H1 (cell line): ENCODE measurements around the gene FRG2C. TPM values are rescaled to one million over a fixed set of nuclear protein-coding genes. Genes with fewer than 3 reads are reported as not detected.
"Not testable (repeated sequence)": the region's sequence is repeated elsewhere in the genome, so short reads cannot be mapped to it uniquely, and the experiment has no call there.

ENCODE experiments used
- CTCF ChIA-PET: fragments of 300-600 bp; sonication (Branson Sonifier 250); formaldehyde crosslinking; loops from one replicate; lab custom pipeline; 2021; ENCODE audit not compliant: partially characterized antibody; lab: Charles Lee
- POLR2A ChIA-PET: fragments of 300-600 bp; sonication (Branson Sonifier 250); formaldehyde crosslinking; loops from one replicate; lab custom pipeline; 2021; ENCODE audit warnings: inconsistent platforms; ENCODE audit not compliant: partially characterized antibody; lab: Charles Lee
- DNase-seq, 2 experiments: peaks; one replicate each; pipeline versions ENCODE4 v3.0.0 to v3.0.0-alpha.2; 2010 to 2022; ENCODE audit warnings: low spot score in 2 of 2, low read depth in 1 of 2, mixed read lengths in 1 of 2
- FAIRE-seq: peaks from 2 replicates; lab custom pipeline; 2011; peaks lifted over from hg19 to GRCh38; lab: Jason Lieb, UNC
- H2AFZ ChIP-seq: 2 replicates; pipeline ENCODE4 v1.8.1; 2012; ENCODE audit warnings: low read length, inconsistent platforms
- H2AK5ac ChIP-seq: 2 replicates; pipeline ENCODE4 v1.6.1; 2013; ENCODE audit warnings: low read depth, low read length
- H2BK120ac ChIP-seq: replicated peaks from 2 replicates; pipeline ENCODE3; 2013; ENCODE audit warnings: low read depth, low read length, inconsistent platforms
- H2BK12ac ChIP-seq: 2 replicates; pipeline ENCODE4 v1.6.1; 2013; ENCODE audit warnings: low read depth, low read length
- H2BK15ac ChIP-seq: 2 replicates; pipeline ENCODE4 v1.6.1; 2013; ENCODE audit warnings: low read length
- H2BK20ac ChIP-seq: 2 replicates; pipeline ENCODE4 v1.6.1; 2013; ENCODE audit warnings: low read length
- H2BK5ac ChIP-seq: 2 replicates; pipeline ENCODE4 v1.6.1; 2013; ENCODE audit warnings: low read depth, low read length
- H3K14ac ChIP-seq: 2 replicates; pipeline ENCODE4 v1.6.1; 2013; ENCODE audit warnings: inconsistent platforms; ENCODE audit not compliant: insufficient read length
- H3K18ac ChIP-seq: 2 replicates; pipeline ENCODE4 v1.6.1; 2013; ENCODE audit warnings: low read length; ENCODE audit errors: extremely low read depth
- H3K23ac ChIP-seq: 2 replicates; pipeline ENCODE4 v1.6.1; 2013; ENCODE audit warnings: inconsistent platforms; ENCODE audit not compliant: insufficient read length
- H3K23me2 ChIP-seq: 2 replicates; pipeline ENCODE4 v1.6.1; 2013; ENCODE audit warnings: low read depth, low read length
- H3K27ac ChIP-seq: 2 replicates; pipeline ENCODE4 v1.6.1; 2011; ENCODE audit warnings: low read depth, low read length, inconsistent platforms
- H3K27me3 ChIP-seq, 4 experiments: replicated peaks in 1 of 4; 1 replicate in 1 of 4; 2 replicates in 3 of 4; pipeline versions ENCODE4 v1.6.1 to v1.8.1; 2011 to 2013; ENCODE audit warnings: low read length in 3 of 4, mild to moderate bottlenecking in 3 of 4, inconsistent platforms in 2 of 4, mixed read lengths in 2 of 4, moderate library complexity in 1 of 4; ENCODE audit not compliant: control insufficient read depth in 3 of 4, insufficient read depth in 3 of 4; ENCODE audit errors: extremely low read depth in 1 of 4
- H3K36me3 ChIP-seq, 4 experiments: 2 replicates each; pipeline versions ENCODE4 v1.6.1 to v1.8.1; 2011 to 2013; ENCODE audit warnings: mild to moderate bottlenecking in 4 of 4, low read length in 3 of 4, moderate library complexity in 2 of 4, control low read depth in 1 of 4, inconsistent platforms in 1 of 4; ENCODE audit not compliant: insufficient read depth in 4 of 4, control insufficient read depth in 2 of 4
- H3K4ac ChIP-seq: replicated peaks from 2 replicates; pipeline ENCODE3; 2013; ENCODE audit warnings: low read length, low read depth, mixed read lengths, inconsistent platforms; ENCODE audit not compliant: insufficient read length
- H3K4me1 ChIP-seq, 4 experiments: replicated peaks in 1 of 4; 1 replicate in 1 of 4; 2 replicates in 3 of 4; pipeline versions ENCODE4 v1.6.1 to v1.8.1; 2011 to 2013; ENCODE audit warnings: low read length in 3 of 4, inconsistent platforms in 2 of 4, mixed read lengths in 1 of 4; ENCODE audit not compliant: insufficient read depth in 4 of 4, control insufficient read depth in 3 of 4
- H3K4me2 ChIP-seq, 2 experiments: 2 replicates each; pipeline versions ENCODE4 v1.6.1 to v1.8.1; 2011 to 2013; ENCODE audit warnings: low read depth in 2 of 2, low read length in 2 of 2, control low read depth in 1 of 2, inconsistent platforms in 1 of 2, mild to moderate bottlenecking in 1 of 2; ENCODE audit not compliant: insufficient read depth in 1 of 2
- H3K4me3 ChIP-seq, 4 experiments: fragments of 200-600, 300-600 bp in 1 of 4; sonication (generic), shearing (Covaris generic), sonication (Bioruptor Twin) in 1 of 4; 2 replicates each; pipeline versions ENCODE4 v1.5.1 to v1.8.1; 2011 to 2016; ENCODE audit warnings: low read length in 4 of 4, low read depth in 3 of 4, control low read depth in 2 of 4, inconsistent platforms in 2 of 4, mild to moderate bottlenecking in 2 of 4, mixed read lengths in 1 of 4, moderate library complexity in 1 of 4; ENCODE audit not compliant: insufficient read depth in 2 of 4; ENCODE audit errors: extremely low read depth in 1 of 4
- H3K56ac ChIP-seq: replicated peaks from 2 replicates; pipeline ENCODE3; 2013; ENCODE audit warnings: low read depth, mild to moderate bottlenecking, mixed read lengths, low read length, inconsistent platforms; ENCODE audit not compliant: insufficient read length
- H3K79me1 ChIP-seq: 2 replicates; pipeline ENCODE4 v1.6.1; 2013; ENCODE audit warnings: low read depth, low read length, control low read depth
- H3K79me2 ChIP-seq, 2 experiments: 2 replicates each; pipeline versions ENCODE4 v1.6.1 to v1.8.1; 2012 to 2013; ENCODE audit warnings: low read length in 2 of 2, mild to moderate bottlenecking in 2 of 2, inconsistent platforms in 1 of 2; ENCODE audit not compliant: insufficient read depth in 2 of 2, control insufficient read depth in 1 of 2
- H3K9ac ChIP-seq, 4 experiments: replicated peaks in 1 of 4; 1 replicate in 1 of 4; 2 replicates in 3 of 4; pipeline versions ENCODE4 v1.6.1 to v1.8.1; 2011 to 2013; ENCODE audit warnings: low read depth in 3 of 4, low read length in 3 of 4, control low read depth in 2 of 4, mild to moderate bottlenecking in 2 of 4, moderate library complexity in 2 of 4, inconsistent platforms in 1 of 4; ENCODE audit errors: extremely low read depth in 1 of 4
- H3K9me3 ChIP-seq, 2 experiments: 2 replicates each; pipeline versions ENCODE4 v1.6.1 to v1.8.1; 2012 to 2013; ENCODE audit warnings: mild to moderate bottlenecking in 2 of 2, moderate library complexity in 2 of 2, control low read depth in 1 of 2, inconsistent platforms in 1 of 2, low read depth in 1 of 2, low read length in 1 of 2, mixed read lengths in 1 of 2; ENCODE audit not compliant: insufficient read depth in 2 of 2
- H4K20me1 ChIP-seq, 2 experiments: replicated peaks in 1 of 2; 2 replicates each; pipeline versions ENCODE3 to v1.8.1; 2011 to 2013; ENCODE audit warnings: inconsistent platforms in 2 of 2, low read length in 2 of 2, mild to moderate bottlenecking in 1 of 2; ENCODE audit not compliant: insufficient read depth in 2 of 2, control insufficient read depth in 1 of 2
- H4K5ac ChIP-seq: 2 replicates; pipeline ENCODE4 v1.6.1; 2013; ENCODE audit warnings: low read length, low read depth, mixed read lengths, inconsistent platforms; ENCODE audit not compliant: insufficient read length
- H4K8ac ChIP-seq: 2 replicates; pipeline ENCODE4 v1.8.0; 2013; ENCODE audit warnings: mild to moderate bottlenecking, moderate library complexity, low read length, inconsistent platforms; ENCODE audit not compliant: insufficient read depth; ENCODE audit errors: extremely low read depth
- H4K91ac ChIP-seq: replicated peaks from 2 replicates; pipeline ENCODE3; 2013; ENCODE audit warnings: low read length, mixed read lengths, inconsistent platforms; ENCODE audit not compliant: insufficient read length
- CTBP2 ChIP-seq: IDR thresholded peaks from 2 replicates; pipeline ENCODE4 v1.7.0; 2011; ENCODE audit warnings: borderline replicate concordance, mild to moderate bottlenecking, moderate library complexity, mixed read lengths, low read length; ENCODE audit not compliant: insufficient read depth, insufficient read length
- EZH2 ChIP-seq: fragments of 200-600 bp; sonication (generic); IDR thresholded peaks from 2 replicates; pipeline ENCODE4 v1.7.1; 2012; ENCODE audit warnings: low read depth, mild to moderate bottlenecking, moderate library complexity, low read length, inconsistent platforms; ENCODE audit not compliant: severe bottlenecking
- RNF2 ChIP-seq: fragments of 200-900, 300-1000 bp; sonication (generic); IDR thresholded peaks from 2 replicates; pipeline ENCODE4 v1.7.1; 2016; ENCODE audit warnings: borderline replicate concordance, low read depth, mild to moderate bottlenecking, antibody characterized with exemption, low read length; ENCODE audit not compliant: poor library complexity, severe bottlenecking; ENCODE audit errors: missing control alignments
- SUZ12 ChIP-seq: fragments of 200-600 bp; sonication (generic); IDR thresholded peaks from 2 replicates; pipeline ENCODE4 v1.6.1; 2012; ENCODE audit warnings: mild to moderate bottlenecking, inconsistent platforms, low read length, moderate library complexity, mixed read lengths
- WGBS, 2 experiments: shearing (Covaris generic) in 1 of 2; methylation state at CpG; one replicate each; pipeline versions ENCODE4 v1.1.6 to v1.1.7; 2013 to 2015; ENCODE audit warnings: low lambda C conversion rate in 2 of 2, mixed read lengths in 2 of 2, inconsistent platforms in 1 of 2, low coverage in 1 of 2, missing lambda C conversion rate in 1 of 2; ENCODE audit not compliant: insufficient replicate concordance in 2 of 2, insufficient coverage in 1 of 2, insufficient read length in 1 of 2; ENCODE audit errors: extremely low coverage in 1 of 2, missing lambda C conversion rate in 1 of 2; 5-methylcytosine and 5-hydroxymethylcytosine counted together
- polyA plus RNA-seq, 7 experiments: library from polyadenylated mRNA; depleted of rRNA in 3 of 7; stranded (reverse) in 5 of 7; unstranded in 2 of 7; fragments of >200 nt in 5 of 7; fragments of 200-250 nt in 2 of 7; gene quantifications; 1 replicate in 5 of 7; 2 replicates in 1 of 7; 4 replicates in 1 of 7; pipeline versions ENCODE4 v1.2.1 to v1.2.3, GENCODE V29; 2011 to 2013; ENCODE audit warnings: missing spikeins in 2 of 7, mixed read lengths in 2 of 7
- total RNA-seq: library from RNA; stranded (reverse); fragmentation: NEBNext Ultra II Directional; extraction: Animal tissue kit (Norgen Biotek cat#: 25700); gene quantifications from 2 replicates; pipeline ENCODE4 v1.2.1, GENCODE V29; 2021

FRG2C gene
- total and polyA plus RNA-seq, 2 of the 8 experiments (the other 6 are each of a cell fraction or from before 2014, with no cell fraction given) = not detected

DNA sequence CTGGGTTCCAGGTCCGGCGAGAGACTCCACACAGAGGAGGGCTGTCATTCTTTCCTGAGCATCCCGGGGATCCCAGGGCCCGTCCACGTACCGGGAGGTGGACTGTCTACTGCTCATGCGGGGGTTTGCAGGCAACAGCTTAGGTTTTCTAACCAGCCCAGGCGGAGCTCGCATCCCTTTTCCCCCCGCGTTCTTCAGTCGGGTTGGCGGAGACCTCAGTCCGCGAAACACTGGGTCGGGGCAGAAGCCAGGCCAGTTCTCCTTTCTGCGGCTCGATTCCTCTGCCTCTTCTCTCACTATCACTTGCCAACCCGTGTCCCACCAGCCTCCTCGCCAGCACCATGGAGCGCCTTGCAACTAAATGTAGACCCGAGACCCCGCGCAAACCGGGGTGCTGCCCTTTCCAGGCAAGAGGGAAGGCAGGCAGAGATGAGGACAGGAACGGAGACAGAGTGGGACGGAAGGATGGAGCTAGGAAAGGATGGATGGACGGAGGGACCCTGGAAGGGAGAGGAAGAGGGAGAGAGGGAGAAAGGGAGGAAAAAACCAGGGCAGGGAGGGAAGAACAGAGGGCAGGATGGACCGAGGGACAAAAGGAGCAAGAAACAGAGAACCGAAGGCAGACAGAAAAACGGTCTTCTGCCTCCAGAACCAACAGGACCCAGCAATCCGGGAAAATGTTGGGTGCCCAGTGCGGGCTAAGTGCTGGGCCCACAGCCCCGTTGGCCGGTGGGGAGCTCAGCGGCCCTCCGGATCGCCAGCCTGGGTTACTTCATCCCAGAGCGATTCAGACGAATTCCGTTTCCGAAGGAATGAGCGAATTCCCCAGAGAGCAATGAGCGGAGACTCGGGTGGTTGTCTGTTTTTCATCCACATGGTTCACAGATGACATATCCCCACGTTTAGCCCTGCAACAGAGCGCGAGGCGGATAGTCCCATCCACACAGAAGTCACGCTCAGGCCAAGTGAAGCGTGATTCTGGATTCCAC lies 6.5 kb downstream of the FRG2C start:
- DNase-seq = peak in 1 of 2 experiments; percentile 74
- TF ChIP-seq SUZ12 = peak; percentile 85; the same call in 1 of the 2 replicates
- peak; percentile 49 for TF ChIP-seq CTBP2
- peak; percentile 82 for TF ChIP-seq EZH2
- TF ChIP-seq RNF2 = peak; percentile 82
- H2BK120ac ChIP-seq, H3K23ac ChIP-seq, H4K5ac ChIP-seq, H2BK20ac ChIP-seq, H2BK12ac ChIP-seq, H4K20me1 ChIP-seq, H3K79me2 ChIP-seq, H3K4ac ChIP-seq, H3K56ac ChIP-seq, H3K27ac ChIP-seq, H3K79me1 ChIP-seq, H3K18ac ChIP-seq, H4K91ac ChIP-seq, H3K36me3 ChIP-seq, H2BK5ac ChIP-seq, H2BK15ac ChIP-seq, H2AK5ac ChIP-seq, H3K14ac ChIP-seq, H3K9ac ChIP-seq, H2AFZ ChIP-seq, FAIRE-seq: not testable (repeated sequence)
- POLR2A ChIA-PET = interaction anchor here (1.1 to 1.8 kb wide), 2 partner anchors 15 to 371 kb away, joined by 3 to 4 read pairs; no protein-coding TSS in a partner anchor
- WGBS, 2 experiments = 16% methylated on average over 46 of the region's 51 CpGs; no CpG with 5 or more reads in 1 of the 2 experiments
- Histone ChIP-seq H3K27me3 (peaks cover 37 to 66% (median 53%) of the 10 kb centered on the region in 4 experiments; a peak in 6 of 7 replicates), H3K4me3 (peak overlapping the region; percentile 24 to 72 (median 38); a peak in 7 of 8 replicates), H3K9me3 (peaks cover 6 to 16% of the 10 kb centered on the region in 2 experiments; a peak in 3 of 4 replicates), H3K23me2 (peaks cover 14% of the 10 kb centered on the region; the same call in 1 of the 2 replicates), H3K4me1 (peaks cover 0 to 18% (median 9%) of the 10 kb centered on the region in 4 experiments; a peak in 6 of 7 replicates), H4K8ac (0 out of 2 replicates have a peak overlapping the region, but pooled peaks have one; percentile 2), H3K4me2 (peak overlapping the region; percentile 97 to 98)
- CTCF ChIA-PET = interaction anchor here (0.8 to 1.5 kb wide), 2 partner anchors 53 to 374 kb away, joined by 3 to 4 read pairs; no protein-coding TSS in a partner anchor
